HG03103 (cell line): Measurements from ENCODE around the gene CACNA1C.
"Not testable (repeated sequence)": the region's sequence is repeated elsewhere in the genome, so short reads cannot be mapped to it uniquely, and the experiment has no call there.

ENCODE experiments used
- ATAC-seq: cut with Tn5 transposase; IDR thresholded peaks from one replicate; pipeline ENCODE4 v1.9.1; 2021; ENCODE audit warnings: low read depth; ENCODE audit not compliant: unreplicated experiment

The CACNA1C gene

DNA sequence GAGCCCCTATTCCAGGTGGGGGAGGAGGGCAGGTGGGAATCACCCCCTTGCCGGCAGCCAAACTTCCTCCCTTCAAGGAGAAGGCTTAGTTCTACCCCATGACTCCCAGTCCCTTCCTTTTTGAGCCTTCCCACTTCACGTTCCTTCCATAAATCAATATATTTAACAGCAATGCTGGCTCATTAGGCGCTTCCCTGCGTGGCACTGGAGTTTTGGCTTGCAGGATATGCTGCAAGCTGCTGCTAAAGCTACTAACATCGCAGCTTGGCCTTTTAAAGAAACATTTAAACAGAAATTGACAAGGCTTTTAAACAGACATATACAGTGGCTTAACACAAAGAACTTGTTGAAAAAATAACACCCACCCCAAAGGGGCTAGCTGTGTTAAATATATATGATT is 434.0 kb downstream of the CACNA1C start:
- ATAC-seq = no peak

DNA sequence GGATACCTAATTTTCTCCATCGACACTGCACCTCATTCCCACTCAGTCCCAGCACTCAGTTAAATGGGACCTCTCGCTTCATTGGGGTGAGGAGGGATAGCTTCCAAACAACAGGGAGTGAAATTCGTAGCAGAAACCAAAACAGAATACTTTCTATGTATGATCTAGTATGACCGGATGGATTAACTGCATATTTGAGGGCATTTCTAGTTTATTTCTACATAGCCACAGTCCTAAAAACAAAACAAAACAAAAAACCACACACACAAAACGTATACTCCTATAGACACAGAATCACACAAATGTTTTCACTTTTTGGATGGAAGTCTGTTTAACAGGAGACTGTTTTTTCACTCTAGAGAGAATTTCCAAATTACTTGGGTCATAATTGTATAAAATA is 434.5 kb downstream of the CACNA1C start:
- no peak for ATAC-seq

- no peak for ATAC-seq
Measured at GRCh38 chr12:2488131-2488530, 435.3 kb downstream of the CACNA1C start.

GRCh38 chr12:2488596-2488995 is 435.8 kb downstream of the CACNA1C start:
- ATAC-seq = no peak

DNA sequence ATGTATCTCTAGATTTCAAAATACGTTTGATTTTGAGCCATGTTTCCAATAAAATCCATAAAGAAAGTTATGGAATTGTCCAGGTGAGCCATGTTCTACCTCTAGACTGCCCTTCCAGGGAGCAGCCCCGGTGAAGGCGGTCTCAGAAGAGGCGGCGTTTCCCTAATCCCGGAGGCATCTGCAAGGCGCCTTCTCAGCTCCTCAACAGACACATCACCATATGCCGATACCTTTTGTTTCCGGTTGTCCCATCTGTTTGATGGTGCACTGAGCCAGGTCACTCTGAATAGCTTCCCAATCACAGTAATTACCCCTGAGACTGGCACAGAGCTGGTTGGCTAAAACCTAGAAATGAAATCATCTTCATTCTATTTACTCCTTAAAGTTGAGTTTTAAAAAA is 436.5 kb downstream of the CACNA1C start:
- ATAC-seq = no peak

DNA sequence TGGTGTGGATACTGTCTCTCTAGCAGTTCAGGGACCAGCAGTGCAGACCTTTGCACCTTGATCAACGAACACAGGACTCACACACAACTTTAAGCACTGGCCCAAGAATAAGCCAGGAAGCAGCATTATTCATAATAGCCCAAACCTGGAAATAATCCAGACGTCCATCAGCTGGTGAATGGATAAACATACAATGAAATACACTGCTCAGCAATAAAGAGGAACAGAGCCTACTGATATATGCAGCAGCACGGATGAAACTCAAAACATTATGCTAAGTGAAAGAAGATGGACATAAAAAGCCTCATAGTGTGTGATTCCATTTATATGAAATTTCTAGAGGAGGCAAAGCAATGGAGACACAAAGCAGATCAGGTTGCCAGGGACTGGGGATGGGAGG is 438.0 kb downstream of the CACNA1C start:
- no peak for ATAC-seq

DNA sequence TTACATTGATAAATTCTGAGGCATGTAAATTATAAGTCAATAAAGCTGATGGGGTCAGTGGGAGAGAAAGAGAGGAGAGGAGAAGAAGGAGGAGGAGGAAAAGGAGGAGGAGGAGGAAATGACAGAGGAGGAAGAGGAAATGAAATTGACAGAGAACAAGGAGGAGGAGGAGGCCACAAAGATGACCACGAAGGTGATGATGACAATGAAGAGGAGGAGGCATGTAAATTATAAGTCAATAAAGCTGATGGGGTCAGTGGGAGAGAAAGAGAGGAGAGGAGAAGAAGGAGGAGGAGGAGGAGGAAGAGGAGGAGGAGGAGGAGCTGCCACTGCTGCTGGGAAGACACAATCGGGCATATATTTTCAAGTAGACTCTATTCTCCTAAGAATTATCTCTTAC is 438.6 kb downstream of the CACNA1C start:
- not testable (repeated sequence) for ATAC-seq

- ATAC-seq = no peak
Measured at GRCh38 chr12:2492236-2492635, 439.4 kb downstream of the CACNA1C start.

GRCh38 chr12:2493086-2493485 is 440.3 kb downstream of the CACNA1C start:
- no peak for ATAC-seq

DNA sequence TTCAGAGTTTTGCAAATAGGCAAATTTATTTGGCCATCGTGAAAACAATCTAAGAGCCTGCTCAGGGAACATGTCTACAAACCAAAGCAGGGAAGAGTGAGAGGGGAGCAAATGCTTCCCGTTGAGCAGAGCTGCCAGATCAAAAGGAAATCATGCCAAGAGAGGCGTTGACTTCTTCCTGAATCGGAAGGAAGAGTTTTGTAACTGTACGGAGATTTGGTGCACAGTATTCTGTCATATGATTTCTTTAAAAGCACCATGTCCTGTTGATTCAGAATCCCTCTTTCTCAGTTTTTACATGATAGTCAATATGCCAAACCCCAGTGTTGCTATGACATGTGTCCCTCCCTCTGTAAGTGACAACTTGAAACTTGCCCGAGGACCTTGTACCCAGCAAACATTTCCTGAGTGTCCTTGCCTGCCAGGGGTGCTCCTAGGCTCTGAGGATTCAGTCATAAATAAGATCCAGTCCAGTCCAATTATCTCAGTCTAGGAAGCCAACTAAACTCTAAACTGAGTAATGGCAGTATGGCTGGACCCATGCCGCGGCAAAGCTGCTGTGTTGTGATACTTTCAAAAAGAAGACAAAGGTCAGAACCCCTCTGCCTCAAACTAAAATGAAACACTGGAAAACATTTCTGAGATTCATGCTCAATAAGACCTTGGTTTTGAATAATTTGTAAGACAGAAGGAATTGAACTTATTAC is 441.9 kb downstream of the CACNA1C start:
- no peak for ATAC-seq

GRCh38 chr12:2495417-2496112 is 442.8 kb downstream of the CACNA1C start:
- no peak for ATAC-seq

DNA sequence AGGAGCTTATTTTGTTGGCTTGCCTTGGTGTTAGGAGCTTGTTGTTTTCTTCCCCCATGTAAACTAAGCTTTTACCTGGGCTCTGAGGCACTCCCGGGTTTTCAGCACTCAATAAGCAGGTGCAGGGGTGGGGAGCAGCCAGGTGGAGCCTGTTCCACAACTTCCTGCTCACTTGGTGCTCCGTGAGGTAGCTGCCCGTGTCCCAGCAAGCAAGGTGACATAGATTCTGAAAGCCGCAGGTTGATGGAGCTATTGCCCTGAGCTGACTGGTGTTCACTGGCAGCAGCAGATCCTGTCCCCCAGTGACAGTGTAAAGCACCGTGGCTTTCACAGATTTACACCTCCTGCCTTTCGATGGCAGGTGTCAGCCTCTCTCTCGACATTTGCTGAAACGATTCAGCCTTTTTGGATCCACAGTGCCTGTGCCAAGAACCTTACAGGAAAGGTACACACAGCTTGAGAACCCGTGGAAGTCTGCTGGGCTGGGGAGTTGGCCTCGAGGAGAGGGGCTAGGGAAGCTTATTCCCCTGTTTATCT is 446.2 kb downstream of the CACNA1C start:
- ATAC-seq = no peak

DNA sequence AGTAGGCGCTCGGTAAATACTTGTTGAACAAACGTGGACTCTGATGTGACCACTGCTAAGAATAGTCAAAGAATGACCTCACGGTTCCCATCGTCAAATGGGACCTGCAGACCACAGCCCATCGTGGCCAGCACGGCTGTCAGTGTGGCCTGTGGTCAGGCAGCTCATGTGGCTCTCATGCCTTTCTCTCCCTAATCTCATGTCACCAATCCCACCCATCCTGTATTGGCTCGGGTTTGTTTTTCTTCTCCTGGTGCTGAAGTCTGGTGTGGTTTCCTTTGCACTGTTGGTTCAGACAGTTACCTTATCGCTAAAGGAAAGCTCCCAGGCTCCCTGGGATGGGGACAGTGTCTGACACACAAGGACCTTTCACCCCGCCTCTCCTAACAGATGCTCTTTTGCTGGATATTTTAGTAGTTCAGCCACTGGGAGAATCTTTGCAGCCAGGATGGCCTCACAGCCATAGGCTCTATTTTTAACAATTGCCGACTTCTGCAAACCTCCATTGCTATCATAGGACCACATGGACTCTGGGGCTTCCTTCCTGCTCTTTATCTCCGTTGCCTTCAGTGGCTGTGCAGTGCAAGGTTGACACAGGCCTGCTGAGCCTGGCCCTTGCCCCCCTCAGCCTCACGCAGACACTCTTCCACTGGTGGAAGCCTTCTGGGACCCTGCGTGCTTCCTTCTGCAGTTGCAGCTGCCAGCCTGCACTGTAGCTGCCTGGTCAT is 448.8 kb downstream of the CACNA1C start:
- ATAC-seq = no peak

DNA sequence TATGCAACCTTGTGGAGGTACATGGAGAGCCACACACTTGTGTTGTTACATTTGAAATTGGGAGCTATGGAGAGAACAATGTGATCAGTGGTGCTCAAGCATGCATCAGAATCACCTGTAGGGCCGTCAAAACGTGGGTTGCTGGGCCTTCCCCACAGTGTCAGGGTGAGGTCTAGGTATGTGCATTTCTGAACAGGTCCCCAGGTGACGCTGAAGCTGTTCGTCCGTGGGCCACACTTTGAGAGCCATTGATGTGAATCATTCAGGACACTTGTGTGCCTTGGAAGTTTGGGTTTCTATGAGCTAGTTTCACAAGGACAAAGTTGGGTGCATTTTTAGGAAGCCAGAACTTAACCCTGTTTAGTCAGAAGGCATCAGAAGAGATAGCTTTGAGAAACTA is 450.2 kb downstream of the CACNA1C start:
- ATAC-seq = no peak

- ATAC-seq = no peak
Measured at GRCh38 chr12:2503762-2504161, 451.0 kb downstream of the CACNA1C start.

- ATAC-seq = no peak
Measured at GRCh38 chr12:2504577-2504976, 451.8 kb downstream of the CACNA1C start.

DNA sequence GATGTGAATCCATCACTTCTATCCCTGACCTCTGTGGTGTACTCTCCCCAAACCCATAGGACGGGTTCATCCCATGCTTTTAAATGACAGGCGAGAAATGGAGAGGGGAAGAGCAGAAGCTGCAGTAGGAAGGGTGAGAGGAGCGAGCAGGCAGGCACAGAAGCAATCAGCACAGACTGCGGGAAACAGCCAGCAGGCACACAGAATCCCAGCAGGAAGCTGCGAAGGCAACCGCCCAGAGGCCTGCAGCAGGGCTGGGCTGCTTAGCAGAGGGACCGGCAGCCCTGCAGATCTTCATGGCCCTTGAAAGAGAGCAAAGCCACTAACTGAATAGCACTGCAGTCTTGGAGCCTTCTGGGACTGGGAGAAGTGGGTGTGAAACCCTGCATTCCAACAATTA is 455.0 kb downstream of the CACNA1C start:
- no peak for ATAC-seq

- ATAC-seq = no peak
Measured at GRCh38 chr12:2509137-2509536, 456.4 kb downstream of the CACNA1C start.

GRCh38 chr12:2510045-2510444 is 457.3 kb downstream of the CACNA1C start:
- ATAC-seq = no peak

GRCh38 chr12:2513141-2514037 is 460.6 kb downstream of the CACNA1C start:
- ATAC-seq = no peak

DNA sequence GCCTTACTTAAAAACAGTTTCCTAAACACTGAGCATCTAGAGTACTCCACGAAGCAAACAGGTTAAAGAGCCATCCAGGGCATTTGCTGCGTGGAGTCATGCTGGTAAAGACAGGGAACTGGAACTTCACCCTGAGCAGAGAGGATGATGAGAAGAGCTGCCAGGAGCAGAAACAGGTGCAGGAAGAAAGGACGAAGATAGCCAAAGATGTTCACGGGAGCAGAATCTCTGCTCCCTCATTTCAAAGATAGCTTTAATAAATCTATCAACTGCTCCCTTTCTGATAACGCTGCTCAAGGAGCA is 461.2 kb downstream of the CACNA1C start:
- no peak for ATAC-seq
